ENCODE data around the gene MRPS22. TPM values are rescaled to one million over a fixed set of nuclear protein-coding genes. Genes with fewer than 3 reads are reported as not detected.

Gene MRPS22
- total and polyA plus RNA-seq, 9 of the 15 experiments (the other 6 are each of a cell fraction or from before 2014, with no cell fraction given) = 148 to 397 (median 229) TPM

- 0 out of 4 replicates have a peak, but pooled peaks of 1 of the 2 experiments have one; percentile 11 for TF ChIP-seq KDM1A (IDR thresholded peaks at IDR 0.05)
Observed at GRCh38 chr3:139343895-139344856, at the start of gene MRPS22 (continued).

DNA sequence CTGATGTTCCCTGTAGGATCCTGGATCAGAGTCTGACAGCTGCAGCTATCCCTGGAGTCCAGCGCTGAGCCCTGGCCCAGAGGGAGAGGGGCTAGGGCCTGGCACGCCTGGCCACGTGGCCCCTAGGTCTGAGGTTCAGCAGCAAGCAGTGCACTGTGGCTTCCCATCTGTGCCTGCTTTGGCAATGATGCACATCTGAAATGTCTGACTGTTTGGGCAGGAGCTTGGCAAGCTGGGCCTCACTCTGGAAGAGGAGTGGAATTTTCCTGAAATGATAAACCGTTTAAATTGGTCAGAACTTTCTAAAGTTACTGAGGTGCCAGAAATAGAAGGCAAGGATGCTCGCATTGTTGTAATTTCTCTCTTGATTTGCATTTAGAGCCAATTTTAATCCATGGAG, 48.8 kb upstream of the MRPS22 start:
- Histone ChIP-seq H3K27ac (ENCODE audit: extremely low read depth, low read depth, low read length) (no peak overlapping the region), H3K9me1 (ENCODE audit: control insufficient read depth, insufficient read depth, low read length) (no peaks in the 10 kb centered on the region), H3K4me3 (no peak overlapping the region), H3K4me1 (replicated peaks in 1 of 2; ENCODE audit: control insufficient read depth in 2 of 2, insufficient read depth in 2 of 2, low read length in 2 of 2) (peaks cover 17 to 29% of the 10 kb centered on the region in 2 experiments), H4K20me1 (replicated peaks; ENCODE audit: control insufficient read depth, insufficient read depth, low read length) (no peaks in the 10 kb centered on the region), H3K9me3 (replicated peaks; ENCODE audit: control insufficient read depth, insufficient read depth, low read depth, low read length) (peaks cover 20% of the 10 kb centered on the region), H3K36me3 (ENCODE audit: control insufficient read depth, insufficient read depth, low read length) (no peaks in the 10 kb centered on the region), H3K4me2 (ENCODE audit: insufficient read depth, low read length) (no peak overlapping the region), H2AFZ (ENCODE audit: low read depth, low read length) (no peak overlapping the region), H3K27me3 (ENCODE audit: control insufficient read depth in 2 of 2, insufficient read depth in 2 of 2, low read length in 2 of 2) (no peaks in the 10 kb centered on the region; a peak in 1 of 5 replicates), H3K9ac (ENCODE audit: insufficient read depth in 1 of 2, low read depth in 2 of 2, low read length in 2 of 2) (0 out of 4 replicates have a peak overlapping the region, but pooled peaks of 1 of the 2 experiments have one; percentile 22), H3K79me2 (ENCODE audit: control insufficient read depth, insufficient read depth, low read length) (no peaks in the 10 kb centered on the region)
- in situ Hi-C loops (cut with MboI) = no loop called here
- ATAC-seq = no peak
- BruUV-seq (replicated peaks) = no TSS peak
- intact Hi-C loops (cut with micrococcal nuclease) = no loop called here
- CTCF ChIA-PET (ENCODE audit: low intra/inter-chr PET ratio) = interaction anchor here (0.7 kb wide), 1 partner anchor 13 kb away, joined by 3 read pairs; no protein-coding TSS in a partner anchor
- DNase-seq (ENCODE audit: extremely low read depth in 1 of 4, low spot score in 3 of 4) = no peak
- POLR2A ChIA-PET = no interaction called here
- 56% methylated on average over 5 of the region's 5 CpGs for WGBS (ENCODE audit: insufficient coverage, low coverage, missing lambda C conversion rate)
- no peak for FAIRE-seq
- TF ChIP-seq JUN (IDR thresholded peaks at IDR 0.05; ENCODE audit: borderline replicate concordance, low read depth, low read length) (no peak), JUN (CRISPR knock-in tag; IDR thresholded peaks at IDR 0.05; ENCODE audit: borderline replicate concordance) (no peak), NFIC (IDR thresholded peaks at IDR 0.05) (no peak), ILK (tag; IDR thresholded peaks at IDR 0.05; ENCODE audit: borderline replicate concordance, low read depth) (no peak), SMARCE1 (IDR thresholded peaks at IDR 0.05) (no peak), ARNT (IDR thresholded peaks at IDR 0.05) (no peak), PHB2 (IDR thresholded peaks at IDR 0.05; ENCODE audit: low read depth) (no peak), SAFB (IDR thresholded peaks at IDR 0.05; ENCODE audit: borderline replicate concordance, low read depth, low read length) (no peak), RFX7 (CRISPR knock-in tag; IDR thresholded peaks at IDR 0.05) (no peak), CBX3 (IDR thresholded peaks at IDR 0.05; ENCODE audit: borderline replicate concordance in 1 of 2, low read length in 2 of 2) (no peak), SRSF1 (IDR thresholded peaks at IDR 0.05; ENCODE audit: low read depth, low read length) (no peak), ZNF184 (CRISPR knock-in tag; IDR thresholded peaks at IDR 0.05) (no peak), LCOR (CRISPR knock-in tag; IDR thresholded peaks at IDR 0.05) (no peak), SRF (CRISPR knock-in tag; IDR thresholded peaks at IDR 0.05) (no peak), ETV6 (IDR thresholded peaks at IDR 0.05; ENCODE audit: borderline replicate concordance in 1 of 2, low read depth in 2 of 2, low read length in 1 of 2) (no peak), ETV6 (CRISPR knock-in tag; IDR thresholded peaks at IDR 0.05; ENCODE audit: borderline replicate concordance) (no peak)
- TF ChIP-seq, protein P1, sequence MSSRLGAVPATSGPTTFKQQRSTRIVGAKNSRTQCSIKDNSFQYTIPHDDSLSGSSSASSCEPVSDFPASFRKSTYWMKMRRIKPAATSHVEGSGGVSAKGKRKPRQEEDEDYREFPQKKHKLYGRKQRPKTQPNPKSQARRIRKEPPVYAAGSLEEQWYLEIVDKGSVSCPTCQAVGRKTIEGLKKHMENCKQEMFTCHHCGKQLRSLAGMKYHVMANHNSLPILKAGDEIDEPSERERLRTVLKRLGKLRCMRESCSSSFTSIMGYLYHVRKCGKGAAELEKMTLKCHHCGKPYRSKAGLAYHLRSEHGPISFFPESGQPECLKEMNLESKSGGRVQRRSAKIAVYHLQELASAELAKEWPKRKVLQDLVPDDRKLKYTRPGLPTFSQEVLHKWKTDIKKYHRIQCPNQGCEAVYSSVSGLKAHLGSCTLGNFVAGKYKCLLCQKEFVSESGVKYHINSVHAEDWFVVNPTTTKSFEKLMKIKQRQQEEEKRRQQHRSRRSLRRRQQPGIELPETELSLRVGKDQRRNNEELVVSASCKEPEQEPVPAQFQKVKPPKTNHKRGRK (tag; IDR thresholded peaks at IDR 0.05) = no peak
